Stomach (tissue), 4 donors: Measurements from ENCODE around the gene NF1.

Experiments
- CTCF ChIP-seq, 7 experiments: fragments of 450-650 bp in 4 of 7; fragments of 200-600 bp in 3 of 7; sonication (generic) in 3 of 7; IDR thresholded peaks; one replicate each; pipeline ENCODE4 v1.5.1; 2016 to 2019; ENCODE audit warnings: antibody characterized with exemption in 7 of 7, control low read depth in 2 of 7, mild to moderate bottlenecking in 1 of 7
- EP300 ChIP-seq: sonication (generic); formaldehyde crosslinking; IDR thresholded peaks from one replicate; pipeline ENCODE4 v1.6.1; 2017; ENCODE audit warnings: antibody characterized with exemption
- POLR2A ChIP-seq, 4 donors: fragments of 450-650 bp; IDR thresholded peaks; one replicate each; pipeline ENCODE4 v1.6.1; 2016; ENCODE audit warnings: antibody characterized with exemption in 4 of 4, control low read depth in 2 of 4, mild to moderate bottlenecking in 1 of 4, moderate library complexity in 1 of 4

DNA sequence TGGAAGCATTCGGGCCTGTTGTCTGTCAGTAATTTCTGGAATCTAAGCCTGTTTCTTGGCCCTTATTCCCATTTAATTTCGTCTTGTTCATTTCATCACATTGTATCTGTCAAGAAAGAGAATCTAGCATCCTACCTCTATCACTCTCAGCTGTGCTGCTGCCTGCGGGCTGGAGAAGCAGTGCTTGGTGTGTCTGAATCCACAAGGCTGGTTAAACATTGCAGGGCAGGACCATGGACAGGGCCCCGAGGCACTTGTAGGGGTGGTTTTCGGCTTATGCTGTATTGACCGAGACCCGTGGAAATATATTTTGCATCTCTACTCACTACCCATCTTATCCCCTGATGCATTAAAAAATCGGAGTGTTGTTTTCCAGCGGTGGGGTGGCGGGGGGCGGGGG, 299.8 kb downstream of the NF1 start:
- TF ChIP-seq CTCF (IDR thresholded peaks at IDR 0.05) (no peak), EP300 (no peak), POLR2A (IDR thresholded peaks at IDR 0.05) (no peak)
